HEK293 (cell line): ENCODE measurements around the gene SYNGR3.
"Not testable (repeated sequence)": the region's sequence is repeated elsewhere in the genome, so short reads cannot be mapped to it uniquely, and the experiment has no call there.

ENCODE experiments used
- CTCF ChIP-seq: fragments of 450-650 bp; formaldehyde crosslinking; IDR thresholded peaks from 2 replicates; pipeline ENCODE4 v1.5.1; 2016; ENCODE audit warnings: missing biosample characterization, missing genetic modification characterization
- ZNF133 ChIP-seq: fragments of 450-650 bp; formaldehyde crosslinking; IDR thresholded peaks from 2 replicates; pipeline ENCODE4 v1.5.1; 2016; ENCODE audit warnings: missing biosample characterization, missing genetic modification characterization
- ZNF239 ChIP-seq: fragments of 450-650 bp; formaldehyde crosslinking; IDR thresholded peaks from 2 replicates; pipeline ENCODE4 v1.5.1; 2016; ENCODE audit warnings: missing biosample characterization, missing genetic modification characterization
- ZNF768 ChIP-seq: fragments of 450-650 bp; formaldehyde crosslinking; IDR thresholded peaks from 2 replicates; pipeline ENCODE4 v1.5.1; 2018; ENCODE audit warnings: missing biosample characterization, mild to moderate bottlenecking, missing genetic modification characterization
- TF ChIP-seq, protein P1 (sequence below): fragments of 450-650 bp; formaldehyde crosslinking; optimal IDR thresholded peaks from 2 replicates; pipeline ENCODE3; 2016; ENCODE audit warnings: missing biosample characterization, mild to moderate bottlenecking, missing genetic modification characterization

GRCh38 chr16:1962161-1963153 is 27.3 kb upstream of the SYNGR3 start:
- TF ChIP-seq, protein P1, sequence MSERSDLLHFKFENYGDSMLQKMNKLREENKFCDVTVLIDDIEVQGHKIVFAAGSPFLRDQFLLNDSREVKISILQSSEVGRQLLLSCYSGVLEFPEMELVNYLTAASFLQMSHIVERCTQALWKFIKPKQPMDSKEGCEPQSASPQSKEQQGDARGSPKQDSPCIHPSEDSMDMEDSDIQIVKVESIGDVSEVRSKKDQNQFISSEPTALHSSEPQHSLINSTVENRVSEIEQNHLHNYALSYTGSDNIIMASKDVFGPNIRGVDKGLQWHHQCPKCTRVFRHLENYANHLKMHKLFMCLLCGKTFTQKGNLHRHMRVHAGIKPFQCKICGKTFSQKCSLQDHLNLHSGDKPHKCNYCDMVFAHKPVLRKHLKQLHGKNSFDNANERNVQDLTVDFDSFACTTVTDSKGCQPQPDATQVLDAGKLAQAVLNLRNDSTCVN, result peak; percentile 15
- not testable (repeated sequence) for TF ChIP-seq ZNF768; ZNF133 (tag by site-specific recombination); CTCF (tag by site-specific recombination)
- peak; percentile 18; the same call in 1 of the 2 replicates for TF ChIP-seq ZNF239 (tag by site-specific recombination)
